ENCODE results near the gene SREBF2. TPM values are rescaled to one million over a fixed set of nuclear protein-coding genes. Genes with fewer than 3 reads are reported as not detected.

The SREBF2 gene
- total and polyA plus RNA-seq, 2 of the 13 experiments (the other 11 are each of a cell fraction or from before 2014, with no cell fraction given), result 53.8 to 72.6 TPM

DNA sequence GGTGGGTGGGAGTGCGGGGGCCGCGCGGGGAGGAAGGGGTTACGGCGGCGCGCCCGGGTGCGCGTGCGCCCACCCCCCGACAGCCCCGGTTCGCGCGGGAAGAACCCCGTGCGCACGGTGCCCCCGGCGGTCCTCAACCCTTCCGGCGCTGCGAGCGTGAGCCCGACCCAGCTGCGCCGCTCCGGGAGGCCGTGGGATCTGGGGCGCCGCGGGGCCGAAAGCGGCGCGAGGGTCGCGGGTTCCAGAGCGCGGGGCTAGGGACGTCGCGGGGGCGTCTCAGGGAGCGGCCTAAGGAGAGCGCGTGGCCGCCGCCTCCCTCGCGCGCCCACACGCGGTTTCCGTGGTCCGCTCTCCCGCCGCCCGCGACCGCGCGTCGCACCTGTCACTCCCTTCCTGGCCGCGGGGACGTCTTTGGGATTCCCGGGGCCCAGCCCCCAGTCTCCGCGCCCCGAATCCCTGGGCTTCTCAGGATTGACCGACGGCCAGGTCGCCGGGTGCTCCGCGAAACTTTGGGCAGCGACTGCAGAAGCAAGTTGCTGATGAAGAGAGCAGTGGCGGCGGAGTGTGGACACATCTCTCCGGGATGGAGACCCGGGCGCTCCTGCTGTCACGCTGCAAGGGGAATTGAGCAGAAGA, 582 bp downstream of the SREBF2 start (continued):
- TF ChIP-seq, protein P1, sequence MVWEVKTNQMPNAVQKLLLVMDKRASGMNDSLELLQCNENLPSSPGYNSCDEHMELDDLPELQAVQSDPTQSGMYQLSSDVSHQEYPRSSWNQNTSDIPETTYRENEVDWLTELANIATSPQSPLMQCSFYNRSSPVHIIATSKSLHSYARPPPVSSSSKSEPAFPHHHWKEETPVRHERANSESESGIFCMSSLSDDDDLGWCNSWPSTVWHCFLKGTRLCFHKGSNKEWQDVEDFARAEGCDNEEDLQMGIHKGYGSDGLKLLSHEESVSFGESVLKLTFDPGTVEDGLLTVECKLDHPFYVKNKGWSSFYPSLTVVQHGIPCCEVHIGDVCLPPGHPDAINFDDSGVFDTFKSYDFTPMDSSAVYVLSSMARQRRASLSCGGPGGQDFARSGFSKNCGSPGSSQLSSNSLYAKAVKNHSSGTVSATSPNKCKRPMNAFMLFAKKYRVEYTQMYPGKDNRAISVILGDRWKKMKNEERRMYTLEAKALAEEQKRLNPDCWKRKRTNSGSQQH (CRISPR knock-in tag; IDR thresholded peaks at IDR 0.05; ENCODE audit: low read depth), result no peak
- TF ChIP-seq SCMH1 (CRISPR knock-in tag; IDR thresholded peaks at IDR 0.05; ENCODE audit: borderline replicate concordance) (no peak), HDAC1 (CRISPR knock-in tag; IDR thresholded peaks at IDR 0.05) (0 out of 2 replicates have a peak, but pooled peaks have one; percentile 14), RBM39 (IDR thresholded peaks at IDR 0.05; ENCODE audit: low read depth, low read length, poor library complexity, severe bottlenecking) (no peak), ZNF749 (CRISPR knock-in tag; IDR thresholded peaks at IDR 0.05; ENCODE audit: borderline replicate concordance) (peak; percentile 69; the same call in 1 of the 2 replicates), MYNN (CRISPR knock-in tag; IDR thresholded peaks at IDR 0.05; ENCODE audit: low read depth) (no peak), ZNF510 (CRISPR knock-in tag; IDR thresholded peaks at IDR 0.05; ENCODE audit: low read depth) (no peak), ZNF33A (CRISPR knock-in tag; IDR thresholded peaks at IDR 0.05; ENCODE audit: borderline replicate concordance) (no peak), HNRNPLL (IDR thresholded peaks at IDR 0.05; ENCODE audit: low read depth, low read length, poor library complexity, severe bottlenecking) (peak; percentile 1), RBAK (CRISPR knock-in tag; IDR thresholded peaks at IDR 0.05) (no peak), ZNF777 (CRISPR knock-in tag; IDR thresholded peaks at IDR 0.05) (peak; percentile 87; the same call in 1 of the 2 replicates), ZNF563 (CRISPR knock-in tag; IDR thresholded peaks at IDR 0.05) (peak; percentile 89), PHF8 (CRISPR knock-in tag; IDR thresholded peaks at IDR 0.05) (peak; percentile 46), HES4 (CRISPR knock-in tag; IDR thresholded peaks at IDR 0.05; ENCODE audit: borderline replicate concordance) (peak; percentile 60; the same call in 1 of the 2 replicates), ZFX (CRISPR knock-in tag; IDR thresholded peaks at IDR 0.05; ENCODE audit: low read depth) (peak; percentile 44; the same call in 1 of the 2 replicates)
- TF ChIP-seq, protein P2, sequence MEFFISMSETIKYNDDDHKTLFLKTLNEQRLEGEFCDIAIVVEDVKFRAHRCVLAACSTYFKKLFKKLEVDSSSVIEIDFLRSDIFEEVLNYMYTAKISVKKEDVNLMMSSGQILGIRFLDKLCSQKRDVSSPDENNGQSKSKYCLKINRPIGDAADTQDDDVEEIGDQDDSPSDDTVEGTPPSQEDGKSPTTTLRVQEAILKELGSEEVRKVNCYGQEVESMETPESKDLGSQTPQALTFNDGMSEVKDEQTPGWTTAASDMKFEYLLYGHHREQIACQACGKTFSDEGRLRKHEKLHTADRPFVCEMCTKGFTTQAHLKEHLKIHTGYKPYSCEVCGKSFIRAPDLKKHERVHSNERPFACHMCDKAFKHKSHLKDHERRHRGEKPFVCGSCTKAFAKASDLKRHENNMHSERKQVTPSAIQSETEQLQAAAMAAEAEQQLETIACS (CRISPR knock-in tag; IDR thresholded peaks at IDR 0.05), result peak; percentile 79
- TF ChIP-seq, protein P3, sequence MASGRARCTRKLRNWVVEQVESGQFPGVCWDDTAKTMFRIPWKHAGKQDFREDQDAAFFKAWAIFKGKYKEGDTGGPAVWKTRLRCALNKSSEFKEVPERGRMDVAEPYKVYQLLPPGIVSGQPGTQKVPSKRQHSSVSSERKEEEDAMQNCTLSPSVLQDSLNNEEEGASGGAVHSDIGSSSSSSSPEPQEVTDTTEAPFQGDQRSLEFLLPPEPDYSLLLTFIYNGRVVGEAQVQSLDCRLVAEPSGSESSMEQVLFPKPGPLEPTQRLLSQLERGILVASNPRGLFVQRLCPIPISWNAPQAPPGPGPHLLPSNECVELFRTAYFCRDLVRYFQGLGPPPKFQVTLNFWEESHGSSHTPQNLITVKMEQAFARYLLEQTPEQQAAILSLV (CRISPR knock-in tag; IDR thresholded peaks at IDR 0.05; ENCODE audit: borderline replicate concordance), result 0 out of 2 replicates have a peak, but pooled peaks have one; percentile 67
- TF ChIP-seq, protein P4, sequence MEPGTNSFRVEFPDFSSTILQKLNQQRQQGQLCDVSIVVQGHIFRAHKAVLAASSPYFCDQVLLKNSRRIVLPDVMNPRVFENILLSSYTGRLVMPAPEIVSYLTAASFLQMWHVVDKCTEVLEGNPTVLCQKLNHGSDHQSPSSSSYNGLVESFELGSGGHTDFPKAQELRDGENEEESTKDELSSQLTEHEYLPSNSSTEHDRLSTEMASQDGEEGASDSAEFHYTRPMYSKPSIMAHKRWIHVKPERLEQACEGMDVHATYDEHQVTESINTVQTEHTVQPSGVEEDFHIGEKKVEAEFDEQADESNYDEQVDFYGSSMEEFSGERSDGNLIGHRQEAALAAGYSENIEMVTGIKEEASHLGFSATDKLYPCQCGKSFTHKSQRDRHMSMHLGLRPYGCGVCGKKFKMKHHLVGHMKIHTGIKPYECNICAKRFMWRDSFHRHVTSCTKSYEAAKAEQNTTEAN (CRISPR knock-in tag; conservative IDR thresholded peaks at IDR 0.05), result 0 out of 2 replicates have a peak, but pooled peaks have one; percentile 16
- TF ChIP-seq, protein P5, sequence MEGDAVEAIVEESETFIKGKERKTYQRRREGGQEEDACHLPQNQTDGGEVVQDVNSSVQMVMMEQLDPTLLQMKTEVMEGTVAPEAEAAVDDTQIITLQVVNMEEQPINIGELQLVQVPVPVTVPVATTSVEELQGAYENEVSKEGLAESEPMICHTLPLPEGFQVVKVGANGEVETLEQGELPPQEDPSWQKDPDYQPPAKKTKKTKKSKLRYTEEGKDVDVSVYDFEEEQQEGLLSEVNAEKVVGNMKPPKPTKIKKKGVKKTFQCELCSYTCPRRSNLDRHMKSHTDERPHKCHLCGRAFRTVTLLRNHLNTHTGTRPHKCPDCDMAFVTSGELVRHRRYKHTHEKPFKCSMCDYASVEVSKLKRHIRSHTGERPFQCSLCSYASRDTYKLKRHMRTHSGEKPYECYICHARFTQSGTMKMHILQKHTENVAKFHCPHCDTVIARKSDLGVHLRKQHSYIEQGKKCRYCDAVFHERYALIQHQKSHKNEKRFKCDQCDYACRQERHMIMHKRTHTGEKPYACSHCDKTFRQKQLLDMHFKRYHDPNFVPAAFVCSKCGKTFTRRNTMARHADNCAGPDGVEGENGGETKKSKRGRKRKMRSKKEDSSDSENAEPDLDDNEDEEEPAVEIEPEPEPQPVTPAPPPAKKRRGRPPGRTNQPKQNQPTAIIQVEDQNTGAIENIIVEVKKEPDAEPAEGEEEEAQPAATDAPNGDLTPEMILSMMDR (CRISPR knock-in tag; IDR thresholded peaks at IDR 0.05), result no peak
- TF ChIP-seq, protein P6, sequence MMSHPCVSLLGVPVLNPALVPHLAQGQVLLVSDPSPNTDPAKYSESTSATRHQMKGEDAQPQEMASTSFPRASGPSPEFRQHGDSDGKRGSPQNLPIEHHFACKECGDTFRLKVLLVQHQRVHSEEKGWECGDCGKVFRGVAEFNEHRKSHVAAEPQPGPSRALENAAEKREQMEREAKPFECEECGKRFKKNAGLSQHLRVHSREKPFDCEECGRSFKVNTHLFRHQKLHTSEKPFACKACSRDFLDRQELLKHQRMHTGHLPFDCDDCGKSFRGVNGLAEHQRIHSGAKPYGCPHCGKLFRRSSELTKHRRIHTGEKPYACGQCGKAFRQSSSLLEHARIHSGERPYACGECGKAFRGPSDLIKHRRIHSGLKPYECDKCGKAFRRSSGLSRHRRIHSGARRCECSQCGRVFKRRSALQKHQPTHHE (CRISPR knock-in tag; IDR thresholded peaks at IDR 0.05; ENCODE audit: borderline replicate concordance), result 0 out of 2 replicates have a peak, but pooled peaks have one; percentile 54

Data from HepG2 (cell line).